Stimulated activated CD4-positive, alpha-beta T cell treated with anti-CD3 and anti-CD28 coated beads, Interleukin-15, amount 100 ng/mL, for 48 hours (primary cell): ENCODE measurements around the gene EPHA4.

Experiments
- DNase-seq, 2 donors: peaks; one replicate each; pipeline ENCODE4 v3.0.0-alpha.2; 2020; ENCODE audit warnings: low read depth in 2 of 2

Gene EPHA4

GRCh38 chr2:221443645-221444044, 128.5 kb downstream of the EPHA4 start:
- DNase-seq: no peak

GRCh38 chr2:221442128-221442527, 130.0 kb downstream of the EPHA4 start:
- DNase-seq: no peak

- no peak for DNase-seq
Observed at GRCh38 chr2:221439761-221440479, 132.2 kb downstream of the EPHA4 start.

GRCh38 chr2:221437056-221437455, 135.0 kb downstream of the EPHA4 start:
- no peak for DNase-seq

- DNase-seq: no peak
Observed at GRCh38 chr2:221435171-221435570, 136.9 kb downstream of the EPHA4 start.

- no peak for DNase-seq
Observed at GRCh38 chr2:221434142-221434541, 138.0 kb downstream of the EPHA4 start.

GRCh38 chr2:221431477-221431876, 140.6 kb downstream of the EPHA4 start:
- DNase-seq: no peak

- DNase-seq: no peak
Observed at GRCh38 chr2:221429741-221430491, 142.2 kb downstream of the EPHA4 start.

- DNase-seq: no peak
Observed at GRCh38 chr2:221428896-221429295, 143.2 kb downstream of the EPHA4 start.

GRCh38 chr2:221426929-221427328, 145.2 kb downstream of the EPHA4 start:
- DNase-seq: no peak

GRCh38 chr2:221425891-221426290, 146.2 kb downstream of the EPHA4 start:
- no peak for DNase-seq

GRCh38 chr2:221425353-221425752, 146.8 kb downstream of the EPHA4 start:
- DNase-seq: no peak

- no peak for DNase-seq
Observed at GRCh38 chr2:221423210-221423804, 148.8 kb downstream of the EPHA4 start.

- no peak for DNase-seq
Observed at GRCh38 chr2:221422516-221423209, 149.4 kb downstream of the EPHA4 start.

GRCh38 chr2:221420245-221420644, 151.9 kb downstream of the EPHA4 start:
- no peak for DNase-seq

GRCh38 chr2:221415789-221416188, 156.3 kb downstream of the EPHA4 start:
- DNase-seq: no peak

GRCh38 chr2:221412978-221413377, 159.1 kb downstream of the EPHA4 start:
- no peak for DNase-seq

- no peak for DNase-seq
Observed at GRCh38 chr2:221410487-221410886, 161.6 kb downstream of the EPHA4 start.

- no peak for DNase-seq
Observed at GRCh38 chr2:221407765-221408164, 164.3 kb downstream of the EPHA4 start.

GRCh38 chr2:221405521-221405920, 166.6 kb downstream of the EPHA4 start:
- DNase-seq: no peak

- no peak for DNase-seq
Observed at GRCh38 chr2:221402072-221402471, 170.0 kb downstream of the EPHA4 start.

- DNase-seq: no peak
Observed at GRCh38 chr2:221400411-221400810, 171.7 kb downstream of the EPHA4 start.
